ENCODE measurements around the gene CTSV.
"Not testable (repeated sequence)": the region's sequence is repeated elsewhere in the genome, so short reads cannot be mapped to it uniquely, and the experiment has no call there.

CTSV gene

DNA sequence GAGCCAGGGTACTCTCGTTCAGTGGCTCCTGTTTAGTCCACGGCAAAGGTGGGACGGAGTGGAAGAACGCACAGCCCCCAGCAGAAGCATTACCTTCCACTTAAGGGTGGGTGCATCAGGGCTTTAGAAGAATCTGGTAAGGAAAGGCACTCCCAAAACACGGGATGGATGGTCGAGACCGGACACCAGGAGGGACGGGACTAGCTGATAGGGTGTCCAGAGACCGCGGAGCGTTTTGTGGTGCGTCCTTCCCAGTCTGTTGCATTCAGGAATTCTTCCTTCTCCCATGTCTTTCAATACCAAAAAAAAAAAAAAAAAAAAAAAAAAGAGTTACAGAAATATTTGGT, 545 bp upstream of the CTSV start:
- DNase-seq = no peak

DNA sequence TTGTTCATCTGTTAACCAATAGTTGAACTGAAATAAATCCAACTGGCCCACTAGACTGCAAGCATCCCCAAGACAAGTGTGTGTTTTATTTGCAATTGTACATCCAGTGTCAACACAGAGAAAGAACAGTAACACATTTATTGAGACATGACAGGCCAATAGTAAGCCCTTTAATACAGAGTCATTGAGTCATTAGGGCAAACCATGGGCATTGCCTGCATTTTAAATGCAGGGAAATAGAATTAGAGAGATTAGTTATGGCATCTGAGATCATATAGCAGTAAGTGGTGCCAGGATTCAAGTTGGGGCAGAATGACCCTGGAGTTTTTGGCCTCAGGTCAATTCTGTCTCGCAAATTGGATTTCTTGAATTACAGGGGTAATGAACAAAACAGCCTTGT, 15.4 kb downstream of the CTSV start:
- DNase-seq = not testable (repeated sequence)

DNA sequence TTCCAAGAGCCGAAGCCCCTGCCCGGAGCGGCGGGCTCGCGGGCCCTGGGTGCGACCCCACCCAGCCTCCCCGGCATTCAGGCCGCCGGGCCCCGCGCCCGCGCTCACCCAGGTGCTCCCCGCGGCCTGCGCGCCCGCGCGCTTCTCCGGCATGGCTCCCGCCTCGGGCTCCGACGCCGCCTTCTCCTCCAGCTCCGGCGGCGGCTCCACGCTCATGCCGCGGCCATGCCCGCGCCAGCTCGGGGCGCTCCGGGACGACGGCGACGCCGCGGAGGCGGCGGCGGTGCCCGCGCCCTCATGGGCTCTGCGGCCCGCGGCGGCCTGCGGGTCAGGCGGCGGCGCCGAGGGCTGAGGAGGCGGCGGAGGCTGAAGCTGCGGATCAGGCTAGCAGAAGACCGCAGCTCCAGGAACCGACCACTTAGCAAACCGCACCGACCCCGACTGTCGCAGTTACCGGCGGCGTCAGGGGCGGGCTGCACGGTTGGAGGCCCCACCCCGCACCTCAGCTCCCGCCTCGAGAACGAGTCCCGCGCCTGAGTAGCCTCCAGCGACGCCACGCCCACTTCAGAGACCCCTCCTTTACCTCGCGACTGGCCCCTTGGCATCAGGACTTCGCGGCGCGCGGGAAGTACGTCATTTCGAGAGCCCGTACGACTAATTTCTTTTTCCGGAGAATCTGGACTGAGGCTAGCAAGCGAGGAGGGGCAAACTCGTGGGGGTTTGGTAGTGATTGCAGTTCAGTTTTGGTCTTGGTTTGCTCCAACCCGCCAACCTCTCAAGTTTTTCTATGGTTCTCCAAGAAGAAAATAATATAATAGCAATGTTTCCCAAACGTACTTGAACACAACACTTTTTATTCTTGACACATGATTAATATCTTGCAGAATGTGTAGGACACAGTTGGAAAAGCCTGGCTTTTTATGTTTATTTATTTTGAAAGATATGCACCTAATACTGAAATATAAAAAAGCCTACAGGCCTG, 25.5 kb downstream of the CTSV start:
- peak; percentile 87 for DNase-seq

DNA sequence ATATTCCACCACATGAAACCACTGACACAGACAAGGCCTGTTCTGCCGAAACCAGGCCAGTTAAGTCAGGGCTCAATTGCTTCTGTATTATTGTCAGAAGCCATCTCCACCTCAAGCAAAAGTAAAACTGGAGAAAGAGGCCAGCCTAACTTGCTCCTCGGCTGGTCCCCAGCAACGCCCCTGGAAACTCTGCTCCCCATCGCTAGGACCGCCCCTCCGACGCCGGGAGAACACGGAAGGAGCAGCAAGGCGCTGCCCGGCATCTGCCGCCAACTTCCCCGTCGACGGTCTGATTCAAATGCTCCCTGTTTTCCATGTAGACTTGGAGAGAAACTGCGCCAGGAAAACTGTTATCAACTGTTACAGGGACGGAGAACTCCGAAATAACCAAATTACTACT, 26.3 kb downstream of the CTSV start:
- DNase-seq = peak; percentile 25

DNA sequence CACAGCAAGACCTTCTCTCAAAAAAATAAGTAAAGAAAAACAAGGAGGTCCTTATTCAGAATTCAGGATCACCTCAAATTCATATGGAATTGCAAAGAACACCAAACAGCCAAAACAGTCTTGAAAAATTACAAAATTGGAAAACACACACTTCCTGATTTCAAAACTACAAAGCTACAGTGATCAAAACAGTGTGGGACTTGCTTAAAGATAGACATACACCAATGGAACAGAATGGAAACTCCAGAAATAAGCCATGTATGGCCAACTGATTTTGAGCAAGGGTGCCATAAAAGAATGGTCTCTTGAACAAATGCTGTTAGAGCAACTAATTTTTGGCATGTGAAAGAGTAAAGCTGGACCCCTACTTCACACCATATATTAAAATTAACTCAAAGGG, 36.7 kb downstream of the CTSV start:
- DNase-seq = not testable (repeated sequence)

DNA sequence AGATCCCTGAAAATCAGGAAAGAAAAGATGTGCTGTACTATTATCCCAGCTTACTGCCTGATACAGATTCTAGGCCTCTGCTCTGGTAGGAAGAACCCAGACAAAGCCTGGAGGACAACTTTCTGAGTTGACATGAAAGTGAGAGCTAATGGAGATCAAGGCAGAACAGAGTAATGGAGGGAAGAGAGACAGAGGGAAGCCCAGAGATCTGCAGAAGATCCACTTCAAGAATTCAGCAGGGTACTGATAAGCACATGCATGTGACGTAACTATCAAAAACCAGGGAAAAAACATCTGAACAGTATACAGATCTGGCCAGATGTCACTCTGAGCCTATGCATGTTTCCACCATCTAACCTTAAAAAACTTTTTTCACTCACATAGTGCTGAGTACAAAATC, 37.6 kb downstream of the CTSV start:
- not testable (repeated sequence) for DNase-seq

DNA sequence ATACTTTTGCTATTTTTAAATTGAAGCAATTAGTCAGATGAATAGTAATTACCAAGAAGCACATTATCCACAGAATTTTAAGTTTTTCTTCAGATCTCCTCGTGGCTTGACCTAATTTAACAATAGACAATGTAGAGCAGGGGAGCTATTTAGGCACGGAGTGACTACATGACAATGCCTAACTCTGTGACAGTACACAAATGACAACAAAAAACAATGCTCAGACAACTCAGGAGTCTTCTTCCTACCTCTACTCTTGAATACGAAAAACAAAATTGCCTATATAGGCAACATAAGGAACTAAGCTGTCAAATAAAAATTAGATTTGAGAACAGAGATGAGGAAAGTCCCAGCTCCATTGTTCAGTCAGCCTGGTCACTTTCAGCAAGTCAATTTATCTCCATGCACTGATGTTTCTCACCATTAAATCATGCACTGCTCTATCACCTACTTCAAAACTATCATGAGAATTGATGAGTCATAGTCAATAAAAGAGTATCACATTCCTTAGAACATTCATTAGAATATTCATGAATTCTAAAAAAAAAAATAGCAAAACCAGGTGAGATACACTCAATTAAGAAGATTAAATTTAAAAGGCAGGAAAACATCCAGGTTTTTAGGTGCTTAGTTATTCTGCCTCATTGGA, 38.7 kb downstream of the CTSV start:
- DNase-seq = not testable (repeated sequence)

DNA sequence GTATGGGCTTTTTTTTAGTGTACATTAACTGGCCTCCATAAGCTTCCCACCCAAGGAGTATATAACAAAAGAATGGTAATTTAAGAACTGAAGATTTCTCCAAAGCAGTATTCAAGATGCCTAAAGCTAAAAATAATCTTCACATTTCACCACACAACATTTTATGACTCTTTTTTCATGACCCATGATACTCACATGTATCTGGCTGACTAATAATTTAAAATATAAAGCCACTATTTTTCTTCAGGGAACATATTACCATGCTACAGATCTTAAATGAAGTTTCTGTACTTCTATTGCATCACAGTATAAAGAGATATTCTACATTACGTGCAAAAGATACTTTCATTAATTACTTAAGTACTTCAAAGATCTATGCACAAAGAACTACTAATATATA, 39.2 kb downstream of the CTSV start:
- DNase-seq = not testable (repeated sequence)

DNA sequence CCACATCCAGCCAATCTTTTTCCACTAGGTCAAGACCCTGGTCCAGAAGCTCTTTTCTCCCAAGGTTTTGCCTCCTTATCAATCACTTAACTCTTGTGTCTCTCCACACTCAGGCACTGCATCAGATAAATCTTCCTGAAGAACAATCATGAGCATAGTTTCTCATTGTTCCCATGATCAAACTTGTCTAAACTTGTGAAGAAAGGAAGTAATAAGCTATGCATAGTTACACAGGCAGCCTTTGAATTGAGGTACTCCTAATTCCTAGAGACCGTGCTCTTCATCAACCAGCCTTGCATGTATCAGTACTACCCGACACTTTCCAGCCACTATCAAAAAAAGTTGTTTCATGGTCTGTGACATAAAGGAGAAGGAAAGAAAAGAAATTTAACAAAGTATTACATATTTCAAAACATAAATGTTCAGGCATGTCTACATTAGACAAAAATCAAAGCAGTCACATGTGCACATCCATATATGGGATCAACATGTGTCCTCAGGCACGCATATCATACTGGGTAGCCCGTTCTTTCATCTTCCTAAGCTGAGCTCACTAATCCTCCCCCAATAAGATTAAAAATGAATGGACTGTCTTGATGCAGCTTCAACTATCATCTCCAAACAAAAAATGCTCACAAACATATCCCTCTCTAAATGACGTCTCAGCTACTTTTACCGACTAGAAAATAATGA, 41.8 kb downstream of the CTSV start:
- DNase-seq = not testable (repeated sequence)

DNA sequence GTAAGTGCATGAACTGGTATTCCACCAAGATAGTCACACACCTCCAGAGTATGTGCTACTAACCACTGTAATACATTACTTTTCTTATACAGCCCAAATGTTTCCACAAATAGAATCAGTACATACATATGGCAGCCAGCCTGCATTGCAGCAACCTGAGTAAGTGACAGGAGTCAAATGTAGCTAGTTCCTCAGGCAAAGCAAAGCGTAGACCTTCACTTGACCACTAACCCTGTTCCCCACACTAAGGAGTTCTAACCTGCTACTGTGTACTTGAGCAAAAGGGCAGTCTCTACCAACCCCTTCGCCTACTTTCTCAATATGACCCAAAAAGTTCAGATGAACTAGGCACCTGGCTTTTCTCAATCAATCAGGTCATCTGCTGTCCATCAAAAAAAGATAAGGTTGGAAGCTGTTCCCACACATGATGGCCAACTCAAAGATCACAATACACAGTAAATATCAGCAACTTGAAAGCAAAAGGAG, 44.4 kb downstream of the CTSV start:
- DNase-seq = not testable (repeated sequence)

DNA sequence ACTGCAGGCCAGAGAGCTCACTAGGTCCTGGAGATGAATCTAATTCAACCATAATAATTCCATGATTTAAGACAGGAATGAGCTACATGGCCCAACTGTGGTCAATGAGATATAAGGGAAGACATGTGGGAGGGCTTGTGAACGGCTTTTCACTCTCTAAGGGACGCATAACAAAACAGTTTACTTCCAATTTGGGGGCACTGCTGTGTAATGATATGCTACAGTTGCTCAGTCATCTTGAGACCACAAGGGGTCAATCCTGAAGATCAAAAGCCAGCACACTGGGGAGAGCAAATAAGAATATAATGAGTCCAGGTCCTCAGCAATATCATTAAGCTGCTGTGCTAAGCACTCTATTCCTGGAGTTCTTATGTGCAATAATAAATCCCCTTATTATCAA, 46.6 kb downstream of the CTSV start:
- not testable (repeated sequence) for DNase-seq

DNA sequence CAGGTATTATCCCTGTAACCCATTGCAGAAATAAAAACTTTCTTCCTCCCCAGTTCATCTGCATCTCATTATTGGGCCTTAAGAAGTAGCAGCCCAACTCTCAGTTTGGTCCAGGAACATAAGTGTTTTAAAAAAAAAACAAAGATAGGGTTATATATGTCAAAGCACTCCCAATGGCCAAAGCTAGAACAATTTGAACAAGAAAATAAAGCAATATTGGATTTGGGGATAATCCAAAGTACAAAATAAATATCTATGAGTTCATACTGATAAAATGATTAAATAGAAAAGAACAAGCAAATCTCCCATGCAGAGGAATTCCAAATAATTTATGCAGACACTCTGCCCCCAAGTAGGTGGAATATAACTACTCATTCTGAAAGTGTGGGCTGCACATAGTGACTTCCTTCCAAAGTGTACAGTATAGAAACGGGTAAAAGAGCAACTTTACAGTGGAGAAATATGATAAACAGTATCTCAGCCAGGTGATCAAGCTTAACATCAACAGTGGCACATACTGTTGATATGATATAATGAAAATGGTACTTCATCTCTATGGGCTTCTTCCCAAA, 49.1 kb downstream of the CTSV start:
- peak; percentile 27 for DNase-seq

DNA sequence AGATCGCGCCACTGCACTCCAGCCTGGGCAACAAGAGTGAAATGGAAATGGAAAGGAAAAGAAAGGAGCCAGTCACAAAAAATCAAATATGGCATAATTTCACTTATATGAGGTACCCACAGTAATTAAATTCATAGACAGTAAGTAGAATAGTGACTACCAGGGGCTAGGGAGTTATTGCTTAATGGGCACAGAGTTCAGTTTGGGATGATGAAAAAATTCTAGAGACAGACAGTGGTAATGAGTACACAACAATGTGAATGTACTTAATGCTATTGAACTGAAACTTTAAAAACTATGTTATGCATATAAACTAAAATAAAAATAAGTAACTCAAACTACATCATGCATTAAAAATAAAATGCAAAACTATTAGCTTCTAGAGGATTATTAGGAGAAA, 54.1 kb downstream of the CTSV start:
- DNase-seq = not testable (repeated sequence)

DNA sequence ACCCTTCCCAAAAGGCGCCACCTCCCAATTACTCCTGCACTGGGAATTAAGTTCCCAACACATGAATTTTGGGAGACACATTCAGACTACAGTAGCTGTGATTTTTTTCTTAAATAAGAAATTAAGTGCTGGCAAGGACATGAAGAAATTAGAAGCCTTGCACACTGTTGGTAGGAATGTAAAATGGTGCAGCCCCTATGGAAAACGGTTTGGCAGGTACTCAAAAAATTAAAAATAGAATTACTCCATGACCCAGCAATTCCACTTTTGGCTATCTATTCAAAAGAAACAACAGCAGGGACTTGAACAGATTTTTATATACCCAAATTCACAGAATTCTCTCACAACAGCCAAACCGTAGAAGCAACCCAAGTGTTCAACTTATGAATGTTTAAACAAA, 54.8 kb downstream of the CTSV start:
- DNase-seq = not testable (repeated sequence)

DNA sequence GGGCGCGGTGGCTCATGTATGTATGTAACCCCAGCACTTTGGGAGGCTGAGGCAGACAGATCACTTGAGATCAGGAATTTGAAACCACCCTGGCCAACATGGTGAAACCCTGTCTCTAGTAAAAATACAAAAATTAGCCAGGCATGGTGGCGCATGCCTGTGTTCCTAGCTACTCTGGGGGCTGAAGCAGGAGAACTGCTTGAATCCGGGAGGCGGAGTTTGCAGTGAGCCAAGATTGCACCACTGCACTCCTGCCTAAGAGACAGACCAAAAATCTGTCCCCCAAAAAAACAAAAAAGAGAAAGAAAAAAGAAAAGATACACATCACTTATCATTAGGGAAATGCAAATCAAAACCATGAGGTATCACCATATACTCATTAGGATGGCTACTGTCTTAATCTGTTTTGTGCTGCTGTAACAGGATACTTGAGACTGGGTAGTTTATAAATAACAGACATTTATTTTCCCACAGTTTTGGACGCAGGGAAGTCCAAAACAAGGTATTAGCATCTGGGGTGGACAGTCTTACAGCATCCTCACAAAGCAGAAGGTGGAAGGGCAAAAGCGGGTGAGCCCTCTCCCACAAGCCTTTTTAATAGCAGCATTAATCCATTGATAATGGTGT, 55.3 kb downstream of the CTSV start:
- DNase-seq = not testable (repeated sequence)

Data from activated CD4-positive, alpha-beta T cell treated with anti-CD3 and anti-CD28 coated beads, Interleukin-2, amount 50 U/mL, for 16 hours (primary cell).